GM21723 (cell line): ENCODE data around the gene KCNH4.
A peak's percentile ranks its signal among the peaks of the same experiment; 100 is the strongest.
"Not testable (repeated sequence)": the region's sequence is repeated elsewhere in the genome, so short reads cannot be mapped to it uniquely, and the experiment has no call there.

ENCODE experiments used
- ATAC-seq: cut with Tn5 transposase; IDR thresholded peaks from one replicate; pipeline ENCODE4 v1.9.1; 2021; ENCODE audit warnings: mild to moderate bottlenecking, moderate library complexity; ENCODE audit not compliant: unreplicated experiment

KCNH4 gene

DNA sequence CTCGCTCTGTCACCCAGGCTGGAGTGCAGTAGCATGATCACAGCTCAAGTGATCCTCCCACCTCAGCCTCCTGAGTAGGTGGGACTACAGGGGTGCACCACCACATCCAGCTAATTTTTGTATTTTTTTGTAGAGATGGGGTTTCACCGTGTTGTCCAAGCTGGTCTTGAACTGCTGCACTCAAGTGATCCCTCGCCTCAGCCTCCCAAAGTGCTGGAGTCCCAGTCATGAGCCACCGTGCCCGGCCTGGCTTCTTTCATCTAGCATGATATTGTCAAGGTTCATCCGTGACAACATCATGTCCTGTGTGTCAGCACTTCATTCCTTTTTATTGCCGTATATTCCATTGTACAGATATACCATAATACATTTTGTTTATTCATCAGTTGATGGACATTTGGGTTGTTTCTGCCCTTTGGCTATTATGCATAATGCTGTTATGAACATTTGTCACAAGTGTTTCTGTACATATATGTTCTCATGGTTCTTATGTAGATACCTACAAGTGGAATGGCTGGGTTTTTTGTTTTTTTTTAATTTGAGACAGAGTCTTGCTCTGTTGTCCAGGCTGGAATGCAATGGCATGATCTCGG is 16.7 kb upstream of the KCNH4 start:
- ATAC-seq = no peak

DNA sequence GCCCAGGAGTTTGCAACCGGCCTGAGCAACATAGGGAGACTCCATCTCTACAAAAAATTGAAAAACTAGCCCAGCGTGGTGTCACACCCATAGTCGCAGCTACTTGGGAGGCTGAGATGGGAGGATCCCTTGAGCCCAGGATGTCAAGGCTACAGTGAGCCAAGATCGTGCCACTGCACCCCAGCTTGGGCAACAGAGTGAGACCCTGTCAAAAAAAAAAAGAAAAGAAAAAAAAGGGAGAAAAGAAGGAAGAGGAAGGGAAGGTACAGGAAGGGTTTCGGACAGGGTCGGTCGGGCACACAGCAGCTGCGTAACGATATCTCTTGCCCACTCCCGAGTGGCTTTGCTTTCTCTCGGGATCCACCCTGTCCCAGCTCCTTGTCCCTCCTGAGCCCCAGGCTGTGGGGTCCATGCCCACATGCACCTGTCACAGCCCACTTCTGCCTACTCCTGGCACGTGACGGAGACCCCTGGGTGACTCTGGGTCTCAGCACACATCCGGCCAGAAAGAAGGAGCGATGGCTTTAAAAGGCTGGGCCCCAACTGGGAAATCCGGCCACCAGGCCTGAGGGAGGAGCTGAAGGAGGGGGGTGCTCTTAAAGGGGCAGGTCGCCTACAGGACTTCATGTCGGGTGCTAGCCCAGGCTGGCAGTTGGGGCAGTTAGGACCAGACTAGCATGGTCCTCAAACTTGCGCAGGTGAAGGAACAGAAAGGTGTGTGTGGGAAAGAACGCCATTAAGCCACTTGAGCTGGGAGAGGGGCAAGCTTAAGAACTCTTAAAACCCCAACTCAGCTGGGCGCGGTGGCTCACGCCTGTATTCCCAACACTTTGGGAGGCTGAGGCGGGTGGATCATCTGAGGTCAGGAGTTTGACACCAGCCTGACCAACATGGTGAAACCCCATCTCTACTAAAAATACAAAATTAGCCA is 13.3 kb upstream of the KCNH4 start, which contains the start of gene GHDC:
Gene GHDC (minus strand): TSS at position 526 of the 931 bp plus-strand sequence. CDS start 913 bp downstream, outside the sequence.
- ATAC-seq = peak; percentile 80

DNA sequence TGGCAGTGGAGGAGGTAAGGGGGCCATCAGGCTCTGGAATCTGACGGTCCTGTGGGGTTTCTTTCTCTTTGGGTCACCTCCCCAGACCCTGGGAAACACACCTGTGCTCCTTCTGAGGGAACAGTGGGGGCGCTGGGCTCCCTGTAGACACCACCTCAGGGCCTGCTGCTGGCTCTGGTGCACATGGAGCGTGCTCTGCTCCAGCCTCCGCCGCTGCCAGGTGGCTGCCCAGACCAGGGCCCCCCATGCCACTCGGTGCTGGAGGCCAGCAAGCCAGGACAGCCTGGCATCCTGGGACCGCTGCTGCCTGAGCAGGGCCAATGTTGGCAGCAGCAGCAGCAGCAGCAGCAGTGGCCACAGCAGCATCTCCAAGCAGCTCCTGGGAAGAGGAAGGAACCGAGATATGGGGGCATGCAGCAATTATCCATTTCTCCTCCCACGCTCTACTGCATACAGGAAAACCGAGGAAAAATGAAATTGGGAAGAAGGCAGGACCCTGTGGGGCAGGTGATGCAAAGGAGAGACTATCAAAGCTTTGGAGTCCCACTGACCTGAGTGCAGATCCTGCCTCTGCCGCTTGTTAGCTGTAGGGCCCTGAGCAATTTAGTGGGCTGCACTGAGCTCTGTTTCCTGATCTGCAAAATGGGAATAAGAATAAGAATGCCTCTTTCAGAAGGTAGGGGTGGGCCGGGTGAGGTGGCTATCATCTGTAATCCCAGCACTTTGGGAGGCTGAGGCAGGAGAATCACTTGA is 12.4 kb upstream of the KCNH4 start:
- no peak for ATAC-seq

DNA sequence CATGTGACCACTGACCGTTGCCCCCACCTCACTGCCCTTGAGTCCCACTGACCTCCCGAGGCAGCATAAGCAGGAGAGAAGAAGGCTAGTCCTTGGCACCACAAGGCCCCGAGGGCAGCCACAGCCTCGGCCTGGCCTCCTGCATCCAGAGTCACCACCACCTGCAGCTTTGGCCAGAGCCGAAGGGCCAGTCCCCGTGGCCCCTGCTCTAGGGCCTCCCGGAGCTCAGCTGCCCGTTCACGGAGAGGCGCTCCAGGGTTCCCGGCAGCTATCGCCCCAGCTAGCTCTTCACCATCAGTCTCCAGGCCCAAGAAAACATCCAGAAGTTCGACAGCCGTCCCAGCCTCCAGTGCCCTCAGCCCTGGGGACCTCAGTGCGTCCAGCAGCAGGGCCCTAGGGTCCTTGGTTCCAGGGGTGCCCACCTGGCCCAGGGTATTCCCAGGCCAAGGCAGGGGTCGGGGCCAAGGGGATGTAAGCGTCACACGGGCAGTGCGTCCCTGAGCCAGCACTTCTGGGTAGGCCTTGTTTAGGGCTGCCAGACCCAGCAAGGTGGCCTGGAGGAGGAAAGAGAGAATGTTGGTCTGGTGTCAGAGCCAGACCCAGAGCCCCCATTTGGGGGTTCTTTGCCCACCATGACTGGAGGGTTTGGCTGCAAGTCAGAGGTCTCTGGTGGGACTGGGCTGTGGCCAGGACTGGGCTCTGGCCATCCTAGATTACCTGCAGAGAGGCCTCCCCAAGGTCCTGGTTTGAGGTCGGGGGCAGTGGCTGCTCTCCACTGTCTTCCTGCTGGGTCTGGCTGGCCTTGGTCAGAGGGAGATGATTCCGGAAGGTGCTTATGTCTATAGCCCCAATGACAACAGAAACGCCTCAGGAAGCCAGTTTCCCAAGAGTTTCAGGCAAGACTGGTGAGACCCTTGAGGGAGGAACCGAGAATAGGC is 11.5 kb upstream of the KCNH4 start:
- ATAC-seq = no peak

DNA sequence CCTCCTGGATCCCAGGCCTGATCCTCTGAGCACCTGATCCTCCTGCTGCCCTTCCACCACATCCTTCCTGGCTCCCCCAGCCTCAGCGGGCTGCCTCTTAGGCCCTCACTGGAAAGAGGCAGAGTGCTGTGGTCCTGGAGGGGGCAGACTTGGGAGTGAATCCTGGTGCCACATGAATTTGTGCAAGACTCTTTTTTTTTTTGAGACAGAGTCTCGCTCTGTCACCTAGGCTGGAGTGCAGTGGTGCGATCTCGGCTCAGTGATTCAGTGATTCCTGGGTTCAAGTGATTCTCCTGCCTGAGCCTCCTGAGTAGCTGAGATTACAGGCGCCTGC is 10.3 kb upstream of the KCNH4 start:
- ATAC-seq = no peak

DNA sequence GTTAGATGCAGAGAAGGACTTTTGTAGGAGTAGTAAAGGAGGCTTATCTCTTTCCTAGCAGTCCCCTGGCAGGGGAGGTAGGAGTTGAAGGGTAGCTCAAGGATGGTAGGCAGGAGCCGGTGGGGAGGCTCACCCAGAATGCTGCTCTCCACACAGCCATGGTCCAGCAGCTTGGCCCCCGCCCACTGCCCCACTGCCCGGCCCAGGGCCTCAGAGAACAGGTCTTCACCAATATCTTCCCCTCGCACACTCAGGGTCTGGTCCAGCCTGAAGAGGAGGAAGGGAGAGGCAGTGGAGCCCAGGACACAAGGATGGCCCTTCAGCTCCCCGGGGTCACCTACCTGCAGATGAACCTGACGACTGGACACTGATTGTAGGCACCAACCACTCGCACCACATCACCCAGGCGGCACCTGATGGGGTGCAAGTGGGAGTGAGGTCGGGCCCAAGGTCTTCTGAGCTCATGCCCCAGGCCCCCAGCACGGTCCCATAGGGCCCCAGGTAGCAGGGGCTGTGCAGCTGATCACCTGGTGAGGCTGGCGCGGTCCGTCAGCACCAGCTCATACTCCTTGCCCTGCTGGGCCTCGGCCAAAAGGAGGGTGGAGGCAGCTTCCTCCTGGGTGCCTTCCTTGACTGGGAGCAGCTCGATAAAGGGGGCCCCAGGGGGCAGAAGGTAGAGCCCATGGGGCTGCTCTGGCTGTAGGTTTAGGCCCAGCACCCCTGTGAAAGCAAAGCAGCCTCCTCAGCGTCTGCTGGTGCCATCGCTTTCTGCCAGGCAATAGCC is 9.7 kb upstream of the KCNH4 start:
- ATAC-seq = no peak

DNA sequence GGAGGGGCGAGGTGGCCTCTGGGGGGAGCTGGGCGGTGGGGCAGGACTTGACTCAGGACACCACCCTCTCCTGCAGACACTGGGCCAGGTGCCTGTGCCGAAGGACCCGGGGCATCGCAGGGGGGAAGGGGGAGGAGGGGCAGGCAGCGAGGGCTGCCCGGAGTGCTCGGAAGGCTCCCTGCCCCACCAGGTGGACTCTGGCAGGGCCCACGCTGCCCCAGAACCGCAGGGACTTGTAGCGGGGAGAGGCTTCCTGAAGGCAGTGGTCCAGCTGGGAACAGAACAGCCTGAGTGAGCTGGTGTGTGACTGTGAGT is 8.7 kb upstream of the KCNH4 start:
- ATAC-seq = no peak

DNA sequence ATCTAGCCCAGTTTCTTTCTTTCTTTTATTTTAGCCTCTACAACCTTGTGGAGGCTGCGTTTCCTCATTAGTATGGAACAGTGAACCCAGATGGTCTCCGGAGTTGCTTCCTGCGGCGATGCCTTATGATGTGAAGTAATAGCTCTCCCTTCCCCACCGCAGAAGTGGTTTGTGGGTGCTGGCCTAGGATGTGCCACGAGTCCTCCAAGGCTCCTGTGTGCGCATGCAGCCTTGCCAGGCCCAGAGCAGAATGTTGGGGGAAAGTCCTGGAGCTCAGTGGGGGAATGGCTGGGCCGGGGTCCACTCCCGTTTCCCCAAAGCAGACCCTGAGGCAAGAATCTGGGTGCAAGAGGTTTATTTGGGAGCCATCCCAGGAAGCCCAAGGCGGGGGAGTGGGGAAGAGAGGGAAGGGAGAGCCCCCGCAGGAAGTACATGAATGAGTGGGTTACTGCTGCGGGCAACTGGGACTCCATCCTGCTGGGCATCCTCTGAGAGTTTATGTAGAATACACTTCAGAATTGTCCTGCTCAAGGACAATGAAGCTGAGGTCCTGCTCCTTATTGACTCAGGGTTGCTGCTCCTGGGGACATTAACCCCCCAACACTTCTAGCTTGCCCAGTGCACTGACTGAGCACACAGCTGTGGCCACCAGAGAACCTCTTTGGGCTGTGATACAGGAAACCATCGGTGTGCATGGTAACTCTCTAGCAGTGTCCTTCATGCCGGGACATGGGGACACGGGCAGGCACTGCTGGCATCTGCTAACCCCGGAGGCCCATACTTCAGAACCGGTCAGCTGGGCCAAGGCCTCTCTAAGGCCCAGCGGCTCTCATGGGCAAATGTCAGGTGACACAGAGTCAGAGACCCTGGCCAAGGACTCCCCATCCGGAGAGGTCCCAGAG is 8.1 kb upstream of the KCNH4 start:
- ATAC-seq = no peak

DNA sequence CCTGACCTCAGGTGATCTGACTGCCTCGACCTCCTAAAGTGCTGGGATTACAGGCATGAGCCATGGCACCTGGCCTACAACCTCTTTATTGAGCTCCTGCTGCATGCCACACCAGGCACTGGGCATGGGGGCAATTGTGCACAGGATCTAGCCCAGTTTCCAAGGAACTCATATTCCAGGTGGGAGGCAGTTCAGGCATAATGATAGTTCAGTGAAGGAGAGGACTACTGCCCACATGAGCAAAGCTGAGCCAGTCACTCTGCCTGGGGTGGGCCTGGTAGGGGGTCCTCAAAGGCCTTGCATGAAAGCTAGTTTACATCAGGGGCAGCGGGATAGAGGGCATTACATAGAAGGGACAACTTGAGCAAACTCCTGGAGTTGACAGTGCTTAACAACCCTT is 6.9 kb upstream of the KCNH4 start:
- ATAC-seq = no peak

DNA sequence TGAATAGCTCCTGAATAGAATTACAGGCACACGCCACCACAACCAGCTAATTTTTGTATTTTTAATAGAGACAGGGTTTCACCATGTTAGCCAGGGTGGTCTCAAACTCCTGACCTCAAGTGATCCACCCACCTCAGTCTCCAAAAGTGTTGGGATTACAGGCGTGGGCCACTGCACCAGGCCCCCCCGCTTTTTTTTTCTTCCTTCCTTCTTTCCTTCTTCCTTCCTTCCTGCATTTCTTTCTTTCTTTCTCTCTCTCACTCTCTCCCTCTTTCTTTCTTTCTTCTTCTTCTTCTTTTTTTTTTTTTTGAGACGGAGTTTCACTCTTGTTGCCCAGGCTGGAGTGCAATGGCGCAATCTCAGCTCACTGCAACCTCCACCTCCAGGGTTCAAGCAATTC is 5.2 kb upstream of the KCNH4 start:
- ATAC-seq = not testable (repeated sequence)

DNA sequence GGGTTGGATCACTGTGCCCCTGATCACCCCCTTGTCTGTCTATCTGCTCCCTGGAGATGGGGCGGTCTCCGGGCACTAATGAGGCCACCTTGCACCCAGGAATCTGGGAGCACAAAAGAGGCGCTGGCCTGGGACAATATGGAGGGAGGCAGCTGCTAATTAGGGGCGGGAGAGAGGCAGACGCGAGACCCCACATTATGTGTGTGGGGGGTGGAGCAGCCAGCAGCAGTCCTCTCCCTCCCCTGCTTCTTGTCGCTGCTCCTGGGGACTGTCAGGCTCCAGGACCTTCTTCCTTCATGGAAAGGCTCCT is 4.6 kb upstream of the KCNH4 start:
- ATAC-seq = no peak

DNA sequence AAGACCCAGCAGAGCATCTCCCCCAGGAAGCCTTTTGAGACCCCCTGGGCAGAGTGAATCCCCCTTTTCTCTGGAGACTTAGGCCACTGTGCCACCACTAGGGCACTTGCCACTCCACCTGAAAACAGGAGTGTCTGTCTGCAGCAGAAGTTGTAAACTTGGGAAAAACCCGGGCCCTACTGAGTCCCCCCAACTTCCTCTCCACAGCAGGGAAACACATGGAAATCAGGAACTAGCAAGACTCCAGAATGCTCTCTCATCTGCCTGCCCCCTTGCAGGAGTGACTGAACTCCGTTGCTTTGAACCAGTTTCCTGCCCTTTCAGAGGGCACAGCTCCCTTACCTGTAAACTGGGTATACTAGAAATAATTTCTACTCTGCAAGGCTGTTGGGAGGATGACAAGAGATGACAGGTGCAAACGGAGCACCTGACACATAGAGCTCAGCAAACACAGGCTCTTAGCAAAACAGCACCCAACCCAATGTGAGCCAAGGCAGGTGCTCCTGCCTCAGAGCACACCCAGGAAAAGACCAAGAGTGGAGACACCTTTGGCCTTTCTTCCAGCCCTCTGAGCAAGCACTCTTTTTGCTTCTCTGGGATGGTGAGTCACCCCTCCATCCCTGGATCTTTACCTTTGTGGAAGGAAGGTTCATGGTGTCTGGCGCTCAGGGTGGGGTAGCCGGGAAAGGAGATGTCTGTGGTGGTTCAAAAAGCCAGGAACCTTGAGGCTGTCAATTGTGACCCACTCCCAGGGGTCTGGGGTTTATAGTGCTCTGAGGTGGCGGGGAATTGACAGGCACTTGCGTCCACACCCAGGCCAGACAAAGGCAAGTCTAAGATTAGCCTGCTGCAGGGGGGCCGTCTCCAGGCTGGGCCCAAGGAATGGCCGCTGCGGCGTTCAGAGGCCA is 4.0 kb upstream of the KCNH4 start, which contains the start of gene HCRT:
Gene HCRT (minus strand): TSS at position 740 of the 908 bp plus-strand sequence. CDS start 87 bp downstream, at position 653.
- ATAC-seq = no peak

DNA sequence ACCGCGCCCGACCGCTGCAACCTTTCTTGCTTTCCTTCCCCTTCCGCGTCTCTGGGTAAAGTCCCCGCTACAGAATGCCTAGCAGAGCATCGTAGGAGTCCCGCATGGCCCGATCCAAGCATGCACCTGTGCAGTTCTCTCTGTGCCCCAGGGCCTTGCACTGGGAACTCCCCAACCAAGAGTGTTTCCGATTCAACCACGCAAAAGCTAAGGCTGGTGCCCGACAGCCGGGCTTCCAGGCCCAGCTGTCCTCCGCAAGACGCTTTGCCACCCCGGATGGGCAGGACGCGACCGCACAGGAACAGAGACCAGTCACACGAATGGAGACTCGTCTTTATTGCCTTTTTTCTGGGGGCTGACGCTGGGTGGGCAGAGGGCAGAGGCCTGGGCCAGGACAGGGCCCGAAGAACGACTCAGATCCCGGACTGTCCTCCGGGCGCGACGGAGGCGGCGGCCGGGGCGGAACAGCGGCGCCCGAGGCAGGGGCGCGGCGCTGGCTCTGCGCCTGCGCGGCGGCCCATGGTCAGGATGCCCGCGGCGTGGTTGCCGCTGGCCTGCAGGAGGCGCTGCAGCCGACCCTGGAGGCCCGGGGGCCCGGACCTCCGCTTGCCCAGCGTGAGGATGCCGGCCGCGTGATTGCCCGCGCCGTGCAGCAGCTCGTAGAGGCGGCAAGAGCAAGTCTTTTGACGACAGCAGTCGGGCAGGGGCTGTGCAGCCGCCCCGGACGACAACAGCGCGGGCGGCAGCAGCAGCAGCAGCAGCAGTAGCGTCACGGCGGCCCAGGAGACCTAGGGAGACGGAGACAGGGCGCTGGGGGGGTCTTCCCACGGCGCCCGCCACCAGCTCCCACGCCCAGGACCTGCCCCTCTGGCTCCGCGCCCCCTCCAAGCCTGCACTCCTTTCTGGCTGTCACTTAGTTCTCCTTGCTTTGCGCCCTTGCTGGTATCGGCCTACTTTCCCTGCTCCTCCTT is 3.1 kb upstream of the KCNH4 start:
- peak; percentile 67 for ATAC-seq

DNA sequence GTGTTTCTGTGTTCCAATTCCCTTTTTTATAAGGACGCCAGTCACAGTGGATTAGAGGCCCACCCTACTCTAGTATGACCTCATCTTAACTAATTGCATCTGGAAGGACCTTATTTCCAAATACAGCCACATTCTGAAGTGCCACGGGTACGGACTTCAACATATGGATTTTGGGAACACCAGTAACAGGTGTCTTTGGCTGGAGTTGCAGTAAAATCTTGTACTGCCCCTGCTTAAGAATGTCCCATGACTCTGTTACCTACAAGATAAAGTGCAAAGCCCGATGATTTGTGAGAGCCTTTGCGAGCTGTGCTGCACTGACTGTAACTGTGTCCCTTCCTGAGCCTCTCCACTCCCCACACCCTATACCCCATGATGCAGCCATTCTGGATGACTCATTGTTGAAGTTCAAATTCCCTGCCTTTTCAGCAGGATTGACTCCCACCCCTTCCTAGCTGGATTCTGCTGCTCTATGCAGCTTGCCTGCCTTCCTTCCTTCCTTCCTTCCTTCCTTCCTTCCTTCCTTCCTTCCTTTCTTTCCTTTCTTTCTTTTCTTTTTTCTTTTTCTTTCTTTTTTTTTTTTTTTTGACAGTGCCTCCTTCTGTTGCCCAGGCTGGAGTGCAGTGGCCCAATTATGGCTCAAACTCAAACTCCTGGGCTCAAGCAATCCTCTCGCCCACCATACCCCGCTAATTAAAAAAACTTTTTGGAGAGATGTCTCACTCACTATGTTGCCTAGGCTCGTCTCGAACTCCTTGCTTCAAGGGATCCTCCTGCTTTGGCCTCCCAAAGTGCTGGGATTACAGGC is 2.2 kb upstream of the KCNH4 start:
- ATAC-seq = no peak

DNA sequence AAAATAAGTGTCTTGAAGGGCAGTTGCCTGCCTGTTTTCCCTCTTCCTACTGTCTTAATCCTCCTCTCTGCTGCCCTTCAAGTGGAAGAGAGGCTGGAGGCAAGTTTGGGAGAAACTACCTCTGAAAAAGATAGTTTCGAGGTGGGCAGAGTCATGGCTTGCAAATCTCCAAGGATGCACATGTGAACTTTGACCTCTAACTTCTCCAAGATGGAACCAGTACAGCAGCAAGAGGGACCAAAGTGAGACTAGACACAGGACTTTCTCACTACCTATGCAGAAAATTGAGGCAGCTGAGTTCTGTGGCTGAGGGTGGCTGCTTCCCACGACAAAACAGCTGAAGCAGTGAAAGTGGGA is 887 bp upstream of the KCNH4 start:
- no peak for ATAC-seq

DNA sequence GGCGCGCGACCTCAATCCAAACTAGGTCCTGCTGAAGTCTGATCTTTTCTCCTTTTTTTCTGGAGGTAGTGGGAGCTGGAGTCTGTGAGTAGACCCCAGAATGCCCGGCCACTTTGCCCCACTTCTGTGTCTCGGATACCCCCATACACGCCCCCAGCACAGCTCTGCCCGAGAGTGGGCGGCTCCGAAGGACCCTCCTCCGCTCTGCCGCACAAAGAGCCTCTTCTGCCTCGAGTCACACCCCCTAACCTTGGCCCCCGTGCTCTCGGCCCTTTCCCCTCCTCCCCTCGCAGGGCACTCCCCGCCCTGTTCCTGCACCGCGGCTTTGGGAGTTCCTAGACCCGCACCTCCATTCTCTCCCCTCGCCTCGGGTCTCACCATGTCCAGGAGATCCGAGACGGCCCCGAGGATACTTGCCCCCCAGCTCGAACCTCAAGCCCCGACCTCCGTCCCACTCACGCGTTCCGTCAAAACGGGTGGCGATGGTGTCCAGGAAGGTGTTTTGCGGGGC is 476 bp downstream of the KCNH4 start:
- ATAC-seq = no peak
